GM12878 (cell line): ENCODE results near the gene PRKCE. TPM values are rescaled to one million over a fixed set of nuclear protein-coding genes. Genes with fewer than 3 reads are reported as not detected.

ENCODE experiments used
- ATAC-seq: fragments of 200-7000 bp; cut with Tn5 transposase; 3 replicates; pipeline ENCODE4 v1.9.1; 2020; ENCODE audit warnings: mild to moderate bottlenecking, moderate library complexity
- BruUV-seq: library from RNA; stranded (reverse); fragments of 400-500 nt; replicated peaks from 2 replicates; lab custom pipeline; 2021; lab: Mats Ljungman, UMichigan
- CTCF ChIA-PET: fragments of 300-600 bp; sonication (Branson Sonifier 250); formaldehyde crosslinking; extraction: SDS; loops from one replicate; lab custom pipeline; 2021; ENCODE audit warnings: inconsistent platforms; lab: Yijun Ruan, JAX
- POLR2A ChIA-PET: fragments of 350-600 bp; formaldehyde crosslinking; extraction: SDS; loops from one replicate; lab custom pipeline; 2021; ENCODE audit warnings: inconsistent platforms; lab: Charles Lee
- RAD21 ChIA-PET: fragments of 300-600 bp; sonication (Branson Sonifier 250); formaldehyde crosslinking; loops from one replicate; lab custom pipeline; 2023; ENCODE audit warnings: antibody characterized with exemption; ENCODE audit not compliant: unreplicated experiment; lab: Charles Lee
- SMC1A ChIA-PET: fragments of 300-600 bp; sonication (Branson Sonifier 250); formaldehyde crosslinking; loops from one replicate; lab custom pipeline; 2023; ENCODE audit not compliant: unreplicated experiment, uncharacterized antibody; lab: Charles Lee
- DNase-seq: peaks from one replicate; pipeline ENCODE4 v3.0.0-alpha.2; 2011; ENCODE audit warnings: low read depth, low spot score
- FAIRE-seq: peaks from 3 replicates; lab custom pipeline; 2011; peaks lifted over from hg19 to GRCh38; lab: Jason Lieb, UNC
- H2AFZ ChIP-seq: 2 replicates; pipeline ENCODE4 v1.6.0; 2011; ENCODE audit warnings: low read depth, low read length, control low read depth; ENCODE audit not compliant: control insufficient read depth
- H3K27ac ChIP-seq: 2 replicates; pipeline ENCODE4 v1.5.1; 2011; ENCODE audit warnings: control low read depth; ENCODE audit not compliant: control insufficient read depth, insufficient read depth
- H3K27me3 ChIP-seq, 2 experiments: replicated peaks in 1 of 2; 2 replicates each; pipeline versions ENCODE4 v1.6.0 to v1.6.1; 2011; ENCODE audit warnings: low read length in 1 of 2; ENCODE audit not compliant: control insufficient read depth in 2 of 2, insufficient read depth in 2 of 2
- H3K36me3 ChIP-seq, 2 experiments: 2 replicates each; pipeline ENCODE4 v1.5.1; 2011; ENCODE audit warnings: low read length in 1 of 2; ENCODE audit not compliant: control insufficient read depth in 2 of 2, insufficient read depth in 2 of 2
- H3K4me1 ChIP-seq: 2 replicates; pipeline ENCODE4 v1.6.1; 2011; ENCODE audit warnings: mild to moderate bottlenecking, low read length, moderate library complexity, mixed read lengths; ENCODE audit not compliant: control insufficient read depth, insufficient read depth
- H3K4me2 ChIP-seq: 2 replicates; pipeline ENCODE4 v1.6.0; 2011; ENCODE audit warnings: control low read depth; ENCODE audit not compliant: control insufficient read depth, insufficient read depth
- H3K4me3 ChIP-seq: fragments of 200-600 bp; sonication (generic); 2 replicates; pipeline ENCODE4 v1.5.1; 2016
- H3K79me2 ChIP-seq: 2 replicates; pipeline ENCODE4 v1.6.0; 2011; ENCODE audit warnings: low read length; ENCODE audit not compliant: control insufficient read depth, insufficient read depth
- H3K9ac ChIP-seq: 2 replicates; pipeline ENCODE4 v1.8.0; 2011; ENCODE audit warnings: low read length, control low read depth, mixed read lengths; ENCODE audit not compliant: control insufficient read depth, insufficient read depth
- H3K9me3 ChIP-seq: replicated peaks from 3 replicates; pipeline ENCODE4 v1.5.1; 2011; ENCODE audit warnings: mild to moderate bottlenecking, low read length; ENCODE audit not compliant: control insufficient read depth, insufficient read depth
- H4K20me1 ChIP-seq: 2 replicates; pipeline ENCODE4 v1.6.0; 2011; ENCODE audit not compliant: control insufficient read depth, insufficient read depth
- CBX5 ChIP-seq: sonication (generic); IDR thresholded peaks from 2 replicates; pipeline ENCODE4 v1.6.1; 2016; ENCODE audit warnings: low read depth, moderate library complexity, mild to moderate bottlenecking, inconsistent platforms
- FOXK2 ChIP-seq: fragments of 450-650 bp; IDR thresholded peaks from 2 replicates; pipeline ENCODE4 v1.6.1; 2017; ENCODE audit warnings: mild to moderate bottlenecking, moderate library complexity
- GABPA ChIP-seq: IDR thresholded peaks from 2 replicates; pipeline ENCODE4 v1.6.1; 2014; ENCODE audit warnings: antibody characterized with exemption, low read depth, mild to moderate bottlenecking, inconsistent platforms
- IKZF1 ChIP-seq: fragments of 450-650 bp; conservative IDR thresholded peaks from 2 replicates; pipeline ENCODE4 v1.6.1; 2017; ENCODE audit warnings: antibody characterized with exemption, mild to moderate bottlenecking
- SUPT20H ChIP-seq: IDR thresholded peaks from 2 replicates; pipeline ENCODE4 v1.6.1; 2011; ENCODE audit warnings: low read depth, mild to moderate bottlenecking, low read length, moderate library complexity, borderline replicate concordance; ENCODE audit not compliant: control insufficient read depth
- TCF7 ChIP-seq: IDR thresholded peaks from 2 replicates; pipeline ENCODE4 v1.6.1; 2014; ENCODE audit warnings: antibody characterized with exemption, borderline replicate concordance
- ZNF687 ChIP-seq: fragments of 450-650 bp; IDR thresholded peaks from 2 replicates; pipeline ENCODE4 v1.6.1; 2017; ENCODE audit warnings: mild to moderate bottlenecking, moderate library complexity
- WGBS: methylation state at CpG from one replicate; pipeline ENCODE4 v1.1.6; 2016; ENCODE audit warnings: low lambda C conversion rate; ENCODE audit not compliant: insufficient replicate concordance, insufficient coverage; ENCODE audit errors: missing lambda C conversion rate; 5-methylcytosine and 5-hydroxymethylcytosine counted together
- in situ Hi-C: fragments of 300-500 bp; cut with MboI; formaldehyde crosslinking; loops from 9 replicates; pipeline ENCODE4 v1.14.3; 2018; ENCODE audit warnings: mixed read lengths
- intact Hi-C: fragments of 100-400 bp; cut with micrococcal nuclease; formaldehyde crosslinking; loops from one replicate; pipeline ENCODE4 v1.14.2; 2022; ENCODE audit not compliant: unreplicated experiment
- polyA plus RNA-seq, 11 experiments: library from polyadenylated mRNA; depleted of rRNA in 4 of 11; unstranded in 6 of 11; stranded (reverse) in 5 of 11; fragments of >200 nt; fragmentation: Nextera tagmentation in 4 of 11; fragmentation: Illumina TruSeq in 1 of 11; extraction: Ambion mirVana in 4 of 11; extraction: Trizol in 1 of 11; gene quantifications; 1 replicate in 1 of 11; 2 replicates in 10 of 11; pipeline versions ENCODE4 v1.2.1 to v1.2.3, GENCODE V29; 2011 to 2016; ENCODE audit warnings: inconsistent platforms in 2 of 11, missing spikeins in 2 of 11, low read depth in 1 of 11
- total RNA-seq, 4 experiments: library from RNA; depleted of rRNA in 3 of 4; stranded (reverse); fragments of >200 nt in 3 of 4; fragmentation: Illumina TruSeq in 1 of 4; extraction: Trizol in 1 of 4; gene quantifications; 2 replicates each; pipeline versions ENCODE4 v1.2.1 to v1.2.3, GENCODE V29; 2013 to 2021
- TF ChIP-seq, protein P1 (sequence below): IDR thresholded peaks from 2 replicates; pipeline ENCODE4 v1.6.1; 2011; ENCODE audit warnings: borderline replicate concordance, low read depth, mild to moderate bottlenecking, moderate library complexity, low read length; ENCODE audit not compliant: insufficient read depth, poor library complexity, severe bottlenecking

PRKCE gene
- total and polyA plus RNA-seq, 10 of the 15 experiments (the other 5 are each of a cell fraction or from before 2014, with no cell fraction given): 2.6 to 28.2 (median 11.3) TPM

- BruUV-seq: no TSS peak
- ATAC-seq (no peak), DNase-seq (no peak), FAIRE-seq (no peak)
- CTCF ChIA-PET: interaction anchor here (1.2 to 1.8 kb wide), 4 partner anchors 12 to 310 kb away, joined by 3 to 4 read pairs (median 4); partner anchors contain the start of gene SRBD1
- H3K4me2 ChIP-seq: no peak overlapping the region
- RAD21 ChIA-PET: no interaction called here
- TF ChIP-seq IKZF1 (no peak), CBX5 (no peak), FOXK2 (no peak), TCF7 (no peak)
- H3K27ac ChIP-seq: no peak overlapping the region
- intact Hi-C loops (no loop called here), in situ Hi-C loops (loop anchor here (25.0 kb wide), 1 partner anchor 736 kb away; no protein-coding TSS in a partner anchor)
- SMC1A ChIA-PET: interaction anchor here (1.1 to 1.2 kb wide), 2 partner anchors 28 to 638 kb away, joined by 3 read pairs; no protein-coding TSS in a partner anchor
- H3K36me3 ChIP-seq: no peaks in the 10 kb centered on the region
- no peak overlapping the region for H2AFZ ChIP-seq
- no peak overlapping the region for H3K4me3 ChIP-seq
- H3K9ac ChIP-seq: no peak overlapping the region
- H3K9me3 ChIP-seq: no peaks in the 10 kb centered on the region
- H4K20me1 ChIP-seq: no peaks in the 10 kb centered on the region
- peaks cover 0 to 3% of the 10 kb centered on the region in 2 experiments; a peak in 1 of 4 replicates for H3K27me3 ChIP-seq
- POLR2A ChIA-PET: interaction anchor here (0.6 to 0.8 kb wide), 2 partner anchors 11 to 16 kb away, joined by 3 read pairs; no protein-coding TSS in a partner anchor
- H3K4me1 ChIP-seq: no peaks in the 10 kb centered on the region
- no peaks in the 10 kb centered on the region for H3K79me2 ChIP-seq
These were observed 25.7 kb upstream of the PRKCE start for GRCh38 chr2:45625824-45626223.

- DNase-seq (no peak), FAIRE-seq (no peak), ATAC-seq (no peak; the same call in 1 of the 3 replicates)
- H3K4me1 ChIP-seq: no peaks in the 10 kb centered on the region
- BruUV-seq: no TSS peak
- peaks cover 0 to 7% of the 10 kb centered on the region in 2 experiments; a peak in 1 of 4 replicates for H3K27me3 ChIP-seq
- H2AFZ ChIP-seq: no peak overlapping the region
- WGBS: 28% methylated on average over 8 of the region's 8 CpGs
- ChIA-PET RAD21 (no interaction called here), SMC1A (interaction anchor here (1.2 to 1.8 kb wide), 2 partner anchors 9 to 27 kb away, joined by 3 to 7 read pairs; no protein-coding TSS in a partner anchor), CTCF (interaction anchor here (1.2 to 1.8 kb wide), 3 partner anchors 9 to 309 kb away, joined by 3 to 5 read pairs (median 4); no protein-coding TSS in a partner anchor), POLR2A (no interaction called here)
- in situ Hi-C loops (loop anchor here (25.0 kb wide), 1 partner anchor 736 kb away; no protein-coding TSS in a partner anchor), intact Hi-C loops (no loop called here)
- no peaks in the 10 kb centered on the region for H3K36me3 ChIP-seq
- no peak overlapping the region for H3K4me2 ChIP-seq
- no peaks in the 10 kb centered on the region for H4K20me1 ChIP-seq
- H3K27ac ChIP-seq: no peak overlapping the region
- no peaks in the 10 kb centered on the region for H3K79me2 ChIP-seq
- no peak overlapping the region for H3K9ac ChIP-seq
- no peaks in the 10 kb centered on the region for H3K9me3 ChIP-seq
- no peak overlapping the region for H3K4me3 ChIP-seq
- TF ChIP-seq, protein P1, sequence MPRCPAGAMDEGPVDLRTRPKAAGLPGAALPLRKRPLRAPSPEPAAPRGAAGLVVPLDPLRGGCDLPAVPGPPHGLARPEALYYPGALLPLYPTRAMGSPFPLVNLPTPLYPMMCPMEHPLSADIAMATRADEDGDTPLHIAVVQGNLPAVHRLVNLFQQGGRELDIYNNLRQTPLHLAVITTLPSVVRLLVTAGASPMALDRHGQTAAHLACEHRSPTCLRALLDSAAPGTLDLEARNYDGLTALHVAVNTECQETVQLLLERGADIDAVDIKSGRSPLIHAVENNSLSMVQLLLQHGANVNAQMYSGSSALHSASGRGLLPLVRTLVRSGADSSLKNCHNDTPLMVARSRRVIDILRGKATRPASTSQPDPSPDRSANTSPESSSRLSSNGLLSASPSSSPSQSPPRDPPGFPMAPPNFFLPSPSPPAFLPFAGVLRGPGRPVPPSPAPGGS: no peak
- TF ChIP-seq SUPT20H (no peak), GABPA (no peak), ZNF687 (no peak)
These were observed 24.9 kb upstream of the PRKCE start for GRCh38 chr2:45626387-45627221.
